Breast epithelium (tissue), 3 donors: ENCODE results near the gene PPFIA1.

Experiments used
- CTCF ChIP-seq, 3 donors: fragments of 450-650 bp; IDR thresholded peaks; one replicate each; pipeline ENCODE4 v1.5.1; 2016 to 2017; ENCODE audit warnings: antibody characterized with exemption in 3 of 3, mild to moderate bottlenecking in 3 of 3, moderate library complexity in 3 of 3
- POLR2A ChIP-seq: fragments of 450-650 bp; IDR thresholded peaks from one replicate; pipeline ENCODE4 v1.6.1; 2016; ENCODE audit warnings: antibody characterized with exemption, mild to moderate bottlenecking, moderate library complexity
- POLR2AphosphoS5 ChIP-seq, 3 donors: sonication (generic); formaldehyde crosslinking; IDR thresholded peaks; one replicate each; pipeline ENCODE4 v1.6.1; 2017; ENCODE audit warnings: antibody characterized with exemption in 3 of 3

DNA sequence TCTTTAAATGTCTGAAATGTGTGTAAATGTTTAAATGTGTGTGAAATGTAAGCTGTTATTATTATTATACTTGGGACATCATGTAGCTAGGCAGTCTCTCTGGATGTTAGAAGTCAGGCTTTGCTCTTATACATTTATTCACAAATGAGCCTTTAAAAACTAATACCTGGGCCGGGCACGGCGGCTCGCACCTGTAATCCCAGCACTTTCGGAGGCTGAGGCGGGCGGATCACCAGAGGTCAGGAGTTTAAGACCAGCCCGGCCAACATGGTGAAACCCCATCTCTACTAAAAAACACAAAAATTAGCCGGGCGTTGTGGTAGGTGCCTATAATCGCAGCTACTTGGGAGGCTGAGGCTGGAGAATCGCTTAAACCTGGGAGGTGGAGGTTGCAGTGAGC is 106.1 kb downstream of the PPFIA1 start:
- TF ChIP-seq POLR2A (no peak), CTCF (IDR thresholded peaks at IDR 0.05) (no peak), POLR2AphosphoS5 (IDR thresholded peaks at IDR 0.05) (no peak)
